Parathyroid adenoma (tissue), 2 donors: ENCODE results near the gene BTRC.

Experiments used
- H2AFZ ChIP-seq: fragments of 300-600 bp; sonication (generic); one replicate; pipeline ENCODE4 v1.7.0; 2017; ENCODE audit warnings: antibody characterized with exemption, mild to moderate bottlenecking
- H3K27ac ChIP-seq: fragments of 300-600 bp; sonication (generic); one replicate; pipeline ENCODE4 v1.7.0; 2017
- H3K27me3 ChIP-seq: fragments of 300-600 bp; sonication (generic); one replicate; pipeline ENCODE4 v1.7.0; 2017; ENCODE audit warnings: low read length; ENCODE audit not compliant: control insufficient read depth, insufficient read depth
- H3K36me3 ChIP-seq: fragments of 300-600 bp; sonication (generic); one replicate; pipeline ENCODE4 v1.7.0; 2017; ENCODE audit warnings: low read length; ENCODE audit not compliant: control insufficient read depth, insufficient read depth
- H3K4me1 ChIP-seq: fragments of 300-600 bp; sonication (generic); one replicate; pipeline ENCODE4 v1.7.0; 2017; ENCODE audit warnings: control low read depth
- H3K4me2 ChIP-seq: fragments of 300-600 bp; sonication (generic); one replicate; pipeline ENCODE4 v1.7.0; 2017; ENCODE audit warnings: low read length
- H3K4me3 ChIP-seq: fragments of 300-600 bp; sonication (generic); one replicate; pipeline ENCODE4 v1.7.0; 2017; ENCODE audit warnings: low read depth, low read length
- H3K79me2 ChIP-seq: fragments of 300-600 bp; sonication (generic); one replicate; pipeline ENCODE4 v1.7.0; 2017; ENCODE audit warnings: control low read depth
- H3K9ac ChIP-seq: fragments of 300-600 bp; sonication (generic); one replicate; pipeline ENCODE4 v1.7.0; 2017; ENCODE audit warnings: mild to moderate bottlenecking
- H3K9me3 ChIP-seq: fragments of 300-600 bp; sonication (generic); one replicate; pipeline ENCODE4 v1.7.0; 2017; ENCODE audit warnings: low read length; ENCODE audit not compliant: control insufficient read depth
- CTCF ChIP-seq: fragments of 300-600 bp; sonication (generic); IDR thresholded peaks from one replicate; pipeline ENCODE4 v1.7.0; 2017; ENCODE audit warnings: antibody characterized with exemption, mild to moderate bottlenecking
- donor health status: primary hyperparathyroidism.

Gene BTRC

GRCh38 chr10:101402711-101403110 is 48.7 kb downstream of the BTRC start:
- no peaks in the 10 kb centered on the region for H3K4me1 ChIP-seq
- H2AFZ ChIP-seq: no peak overlapping the region
- no peak overlapping the region for H3K9ac ChIP-seq
- H3K4me3 ChIP-seq: no peak overlapping the region
- no peak overlapping the region for H3K27ac ChIP-seq
- TF ChIP-seq CTCF: no peak
- H3K9me3 ChIP-seq: no peaks in the 10 kb centered on the region
- no peak overlapping the region for H3K4me2 ChIP-seq
- no peaks in the 10 kb centered on the region for H3K36me3 ChIP-seq
- H3K27me3 ChIP-seq: no peaks in the 10 kb centered on the region
- H3K79me2 ChIP-seq: peaks cover 34% of the 10 kb centered on the region

DNA sequence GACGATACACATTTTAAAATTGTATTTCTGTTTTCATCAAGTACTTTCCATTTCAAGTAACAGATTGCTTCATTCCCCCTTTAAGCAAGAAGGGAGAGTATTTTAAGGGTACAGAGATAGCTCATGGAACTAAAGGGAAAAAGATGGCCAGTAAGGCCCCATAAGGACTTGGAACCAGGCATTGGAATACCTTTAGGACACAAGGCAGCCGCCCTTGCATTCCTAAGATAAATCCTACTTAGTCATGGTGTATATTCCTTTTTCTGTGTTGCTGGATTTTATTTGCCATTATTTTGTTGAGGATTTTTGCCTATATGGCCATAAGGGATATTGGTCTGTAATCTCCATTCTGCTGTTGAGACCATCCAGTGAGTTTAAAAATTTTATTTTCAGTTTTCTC is 49.2 kb downstream of the BTRC start:
- Histone ChIP-seq H3K4me2 (no peak overlapping the region), H3K27me3 (no peaks in the 10 kb centered on the region), H3K4me1 (no peaks in the 10 kb centered on the region), H3K9me3 (no peaks in the 10 kb centered on the region), H2AFZ (no peak overlapping the region), H3K4me3 (no peak overlapping the region), H3K79me2 (peaks cover 34% of the 10 kb centered on the region), H3K9ac (no peak overlapping the region), H3K27ac (no peak overlapping the region), H3K36me3 (no peaks in the 10 kb centered on the region)
- TF ChIP-seq CTCF: no peak

- Histone ChIP-seq H3K79me2 (peaks cover 24% of the 10 kb centered on the region), H3K4me3 (no peak overlapping the region), H2AFZ (no peak overlapping the region), H3K9me3 (no peaks in the 10 kb centered on the region), H3K27me3 (no peaks in the 10 kb centered on the region), H3K27ac (no peak overlapping the region), H3K36me3 (no peaks in the 10 kb centered on the region), H3K4me1 (no peaks in the 10 kb centered on the region), H3K9ac (no peak overlapping the region), H3K4me2 (no peak overlapping the region)
- TF ChIP-seq CTCF: no peak
These were observed 51.0 kb downstream of the BTRC start for GRCh38 chr10:101405001-101405400.

GRCh38 chr10:101411598-101411997 is 57.6 kb downstream of the BTRC start:
- Histone ChIP-seq H3K27me3 (no peaks in the 10 kb centered on the region), H3K9me3 (no peaks in the 10 kb centered on the region), H3K4me1 (no peaks in the 10 kb centered on the region), H3K79me2 (peaks cover 25% of the 10 kb centered on the region), H3K4me3 (no peak overlapping the region), H3K36me3 (no peaks in the 10 kb centered on the region), H2AFZ (no peak overlapping the region), H3K4me2 (no peak overlapping the region), H3K27ac (no peak overlapping the region), H3K9ac (no peak overlapping the region)
- TF ChIP-seq CTCF: no peak

GRCh38 chr10:101414034-101414433 is 60.1 kb downstream of the BTRC start:
- H3K79me2 ChIP-seq: peaks cover 25% of the 10 kb centered on the region

More at GRCh38 chr10:101414034-101414433, 60.1 kb downstream of the BTRC start:
- H3K27ac ChIP-seq: no peak overlapping the region
- H3K27me3 ChIP-seq: no peaks in the 10 kb centered on the region
- H3K9me3 ChIP-seq: no peaks in the 10 kb centered on the region
- no peak overlapping the region for H3K4me3 ChIP-seq
- no peak overlapping the region for H3K9ac ChIP-seq
- H3K36me3 ChIP-seq: no peaks in the 10 kb centered on the region
- H2AFZ ChIP-seq: no peak overlapping the region
- H3K4me2 ChIP-seq: no peak overlapping the region
- no peaks in the 10 kb centered on the region for H3K4me1 ChIP-seq
- TF ChIP-seq CTCF: no peak
